Mammary microvascular endothelial cell (primary cell): Measurements from ENCODE around the gene OSTM1. TPM values are rescaled to one million over a fixed set of nuclear protein-coding genes. Genes with fewer than 3 reads are reported as not detected.

ENCODE experiments used
- total RNA-seq: library from RNA; depleted of rRNA; stranded (reverse); fragments of >200 nt; gene quantifications from 2 replicates; pipeline ENCODE4 v1.2.3, GENCODE V29; 2015

Gene OSTM1
- 35.9 and 46.2 TPM in 2 replicates for total RNA-seq

GRCh38 chr6:108074359-108075144 is at the start of gene OSTM1:
TSS of gene OSTM1 (minus strand) at chr6:108074741. CDS start at chr6:108074651, 90 bp downstream.

Other genes starting within 250 kb of the OSTM1 start
- gene SEC63, start 116.5 kb downstream of the OSTM1 start, total RNA-seq = 9.7 and 10.1 TPM in 2 replicates
- not detected in 2 replicates for gene NR2E1, start 91.3 kb upstream of the OSTM1 start, total RNA-seq
- 203 and 211 TPM in 2 replicates for gene SNX3, start 186.3 kb upstream of the OSTM1 start, total RNA-seq
- 1.5 and 2.3 TPM in 2 replicates for gene AFG1L, start 220.3 kb upstream of the OSTM1 start, total RNA-seq